Measurements from ENCODE around the gene TRRAP. TPM values are rescaled to one million over a fixed set of nuclear protein-coding genes. Genes with fewer than 3 reads are reported as not detected.

The TRRAP gene
- total and polyA plus RNA-seq, 2 experiments from 2014 or later, result 14.9 to 58.7 TPM

DNA sequence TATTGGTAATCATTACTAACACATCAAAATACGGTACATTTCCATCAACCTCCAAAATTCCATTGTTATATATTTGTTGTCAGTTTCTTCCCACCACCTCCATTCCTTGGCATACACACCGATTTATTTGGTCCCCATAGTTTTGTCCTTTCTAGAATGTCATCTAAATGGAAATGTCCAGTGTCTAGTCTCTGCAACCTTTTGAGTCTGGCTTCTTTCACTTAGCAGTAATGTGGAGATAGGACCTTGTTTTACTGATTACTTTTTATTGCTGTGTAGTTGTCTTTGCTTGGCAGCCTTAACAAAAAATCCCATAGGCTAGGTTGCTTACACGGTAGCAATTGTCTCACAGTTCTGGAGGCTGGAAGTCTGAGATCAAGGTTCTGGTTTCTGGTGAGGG is 22.5 kb downstream of the TRRAP start:
- Mint-ChIP-seq H3K27me3 (ENCODE audit: insufficient read depth, low read depth, poor library complexity) (peaks cover 3% of the 10 kb centered on the region), H3K27ac (no peak overlapping the region), H3K4me1 (no peaks in the 10 kb centered on the region), H3K36me3 (ENCODE audit: low read depth) (peaks cover 91% of the 10 kb centered on the region), H3K4me3 (no peak overlapping the region), H3K9me3 (0 out of 3 replicates have a peak, but pooled peaks cover 2% of the 10 kb centered on the region)
- TF ChIP-seq EZH2phosphoT487 (IDR thresholded peaks at IDR 0.05; ENCODE audit: unreplicated experiment) (no peak), CREB1 (CRISPR knock-in tag; IDR thresholded peaks at IDR 0.05; ENCODE audit: low read depth) (no peak), ZNF114 (CRISPR knock-in tag; IDR thresholded peaks at IDR 0.05) (no peak), CTCF (conservative IDR thresholded peaks at IDR 0.05; ENCODE audit: low read depth in 2 of 2) (no peak), NANOG (IDR thresholded peaks at IDR 0.05; ENCODE audit: borderline replicate concordance) (no peak), JUNB (IDR thresholded peaks at IDR 0.05; ENCODE audit: unreplicated experiment) (no peak), STAT1 (IDR thresholded peaks at IDR 0.05; ENCODE audit: unreplicated experiment) (no peak), POLR2AphosphoS5 (IDR thresholded peaks at IDR 0.05; ENCODE audit: low read depth) (no peak), EZH2 (IDR thresholded peaks at IDR 0.05; ENCODE audit: low read depth, unreplicated experiment) (no peak), ZNF331 (CRISPR knock-in tag; IDR thresholded peaks at IDR 0.05; ENCODE audit: low read depth) (no peak), ETS1 (IDR thresholded peaks at IDR 0.05) (no peak)
- no peaks in the 10 kb centered on the region for H3F3A ChIP-seq (replicated peaks; ENCODE audit: low read depth)
- H3K79me2 ChIP-seq (replicated peaks; ENCODE audit: insufficient read depth), result no peaks in the 10 kb centered on the region
- no peaks in the 10 kb centered on the region for H3K27me3 ChIP-seq (ENCODE audit: insufficient read depth)
- no peak overlapping the region for H2AFZ ChIP-seq
- DNase-seq (ENCODE audit: low spot score) (no peak), ATAC-seq (no peak)
- H3K36me3 ChIP-seq (ENCODE audit: insufficient read depth), result peaks cover 71% of the 10 kb centered on the region
- no peaks in the 10 kb centered on the region for H3K9me2 ChIP-seq (ENCODE audit: insufficient read depth)
- no peaks in the 10 kb centered on the region for H3K4me1 ChIP-seq (ENCODE audit: insufficient read depth)
- H3K4me3 ChIP-seq, result no peak overlapping the region
- H3K4me2 ChIP-seq, result no peak overlapping the region
- H4K20me1 ChIP-seq (replicated peaks; ENCODE audit: insufficient read depth), result peaks cover 14% of the 10 kb centered on the region
- no peak overlapping the region for H3K27ac ChIP-seq (ENCODE audit: low read depth)

DNA sequence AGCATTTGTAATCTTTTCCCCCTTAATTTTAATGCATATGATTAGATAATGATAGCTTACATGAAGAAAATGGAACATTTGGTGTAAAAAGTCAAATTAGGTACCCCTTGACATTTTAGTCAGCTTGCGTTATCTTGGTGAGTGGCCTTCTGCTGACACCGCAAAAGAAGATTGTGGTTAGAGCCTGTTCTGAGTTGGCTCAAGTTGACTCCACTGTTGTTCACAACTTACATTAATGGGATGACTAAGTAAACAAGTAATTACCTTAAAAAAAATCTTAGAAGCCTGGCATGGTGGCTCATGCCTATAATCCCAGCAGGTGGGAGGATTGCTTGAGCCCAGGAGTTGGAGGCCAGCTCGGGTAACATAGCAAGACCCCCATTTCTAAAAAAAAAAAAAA is 24.2 kb downstream of the TRRAP start:
- Histone ChIP-seq H2AFZ (no peak overlapping the region), H3K27ac (ENCODE audit: low read depth) (no peak overlapping the region), H3F3A (replicated peaks; ENCODE audit: low read depth) (no peaks in the 10 kb centered on the region), H3K36me3 (ENCODE audit: insufficient read depth) (peaks cover 68% of the 10 kb centered on the region), H3K4me1 (ENCODE audit: insufficient read depth) (no peaks in the 10 kb centered on the region), H3K27me3 (ENCODE audit: insufficient read depth) (no peaks in the 10 kb centered on the region), H3K79me2 (replicated peaks; ENCODE audit: insufficient read depth) (no peaks in the 10 kb centered on the region), H3K9me2 (ENCODE audit: insufficient read depth) (no peaks in the 10 kb centered on the region), H3K4me3 (no peak overlapping the region), H4K20me1 (replicated peaks; ENCODE audit: insufficient read depth) (peaks cover 9% of the 10 kb centered on the region), H3K4me2 (no peak overlapping the region)
- Mint-ChIP-seq H3K9me3 (peaks cover 11% of the 10 kb centered on the region; the same call in 2 of the 3 replicates), H3K4me1 (no peaks in the 10 kb centered on the region), H3K27me3 (ENCODE audit: insufficient read depth, low read depth, poor library complexity) (peaks cover 3% of the 10 kb centered on the region), H3K4me3 (no peak overlapping the region), H3K36me3 (ENCODE audit: low read depth) (peaks cover 92% of the 10 kb centered on the region), H3K27ac (no peak overlapping the region)
- DNase-seq (ENCODE audit: low spot score) (no peak), ATAC-seq (no peak)
- TF ChIP-seq ZNF331 (CRISPR knock-in tag; IDR thresholded peaks at IDR 0.05; ENCODE audit: low read depth) (no peak), EZH2phosphoT487 (IDR thresholded peaks at IDR 0.05; ENCODE audit: unreplicated experiment) (no peak), CTCF (conservative IDR thresholded peaks at IDR 0.05; ENCODE audit: low read depth in 2 of 2) (no peak), STAT1 (IDR thresholded peaks at IDR 0.05; ENCODE audit: unreplicated experiment) (no peak), ZNF114 (CRISPR knock-in tag; IDR thresholded peaks at IDR 0.05) (no peak), REST (IDR thresholded peaks at IDR 0.05; ENCODE audit: unreplicated experiment) (no peak)

Data from GM23338 (cell line).